GM12873 (cell line): Measurements from ENCODE around the gene ENPP6.

Source experiments
- TF ChIP-seq, protein P1 (sequence below): IDR thresholded peaks from 2 replicates; pipeline ENCODE4 v1.5.1; 2012; ENCODE audit warnings: low read depth, mild to moderate bottlenecking, moderate library complexity, low read length, control low read depth; ENCODE audit not compliant: insufficient read depth; ENCODE audit errors: missing control alignments

Gene ENPP6

DNA sequence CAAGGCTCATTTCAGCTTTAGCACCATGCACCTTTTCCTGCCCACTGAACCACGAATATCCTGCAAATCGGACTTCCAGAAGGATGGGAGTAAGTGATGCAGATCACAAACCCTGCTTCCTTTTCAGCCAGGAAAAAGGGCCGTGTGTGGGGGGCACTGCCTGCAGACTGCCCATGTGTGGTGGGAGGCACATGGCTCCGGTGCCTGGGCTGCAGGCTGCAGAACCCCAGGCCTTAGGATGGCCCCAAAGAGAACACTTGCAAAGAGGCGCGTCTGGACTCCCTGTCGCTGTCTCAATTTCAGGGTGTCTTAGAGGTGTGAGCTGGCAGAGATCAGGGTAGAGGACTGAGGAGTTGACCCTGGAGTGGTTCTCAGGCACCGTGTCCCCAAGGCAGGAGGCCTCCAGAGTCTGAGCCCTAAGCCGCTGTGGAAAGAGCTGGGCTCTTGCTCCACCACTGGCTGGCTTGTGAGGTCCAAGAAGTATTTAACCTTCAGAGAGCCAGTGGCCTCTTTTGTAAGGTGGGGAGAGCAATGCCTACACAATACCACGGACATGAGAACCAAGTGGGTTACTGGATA lies 97.0 kb downstream of the ENPP6 start:
- TF ChIP-seq, protein P1, sequence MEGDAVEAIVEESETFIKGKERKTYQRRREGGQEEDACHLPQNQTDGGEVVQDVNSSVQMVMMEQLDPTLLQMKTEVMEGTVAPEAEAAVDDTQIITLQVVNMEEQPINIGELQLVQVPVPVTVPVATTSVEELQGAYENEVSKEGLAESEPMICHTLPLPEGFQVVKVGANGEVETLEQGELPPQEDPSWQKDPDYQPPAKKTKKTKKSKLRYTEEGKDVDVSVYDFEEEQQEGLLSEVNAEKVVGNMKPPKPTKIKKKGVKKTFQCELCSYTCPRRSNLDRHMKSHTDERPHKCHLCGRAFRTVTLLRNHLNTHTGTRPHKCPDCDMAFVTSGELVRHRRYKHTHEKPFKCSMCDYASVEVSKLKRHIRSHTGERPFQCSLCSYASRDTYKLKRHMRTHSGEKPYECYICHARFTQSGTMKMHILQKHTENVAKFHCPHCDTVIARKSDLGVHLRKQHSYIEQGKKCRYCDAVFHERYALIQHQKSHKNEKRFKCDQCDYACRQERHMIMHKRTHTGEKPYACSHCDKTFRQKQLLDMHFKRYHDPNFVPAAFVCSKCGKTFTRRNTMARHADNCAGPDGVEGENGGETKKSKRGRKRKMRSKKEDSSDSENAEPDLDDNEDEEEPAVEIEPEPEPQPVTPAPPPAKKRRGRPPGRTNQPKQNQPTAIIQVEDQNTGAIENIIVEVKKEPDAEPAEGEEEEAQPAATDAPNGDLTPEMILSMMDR, result no peak

DNA sequence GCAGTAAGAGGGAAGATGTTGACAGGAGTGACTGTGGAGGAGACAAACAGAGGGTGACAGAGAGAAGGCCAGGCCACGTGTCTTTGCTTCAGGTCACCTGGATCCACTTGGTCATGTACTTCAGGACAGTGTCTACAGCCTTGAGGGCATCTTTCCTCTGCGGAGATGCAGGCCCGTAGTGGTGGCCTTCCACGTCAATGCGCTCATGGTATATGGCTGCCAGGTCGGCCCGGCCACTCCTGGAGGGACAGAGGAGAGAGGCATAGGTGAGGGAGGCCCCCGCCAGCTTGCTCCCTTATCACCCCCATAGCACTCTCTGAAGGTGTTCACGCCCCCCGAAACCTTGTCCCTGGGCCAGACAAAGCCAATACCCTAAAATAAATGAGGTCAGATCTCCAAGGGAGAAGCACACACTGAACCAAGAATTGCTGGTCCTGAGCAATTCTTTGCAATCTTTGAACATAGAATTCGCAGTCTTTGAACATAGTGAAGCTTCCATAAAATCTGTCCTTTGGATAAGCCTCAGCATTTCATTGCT lies 99.9 kb downstream of the ENPP6 start:
- TF ChIP-seq, protein P1, result no peak

DNA sequence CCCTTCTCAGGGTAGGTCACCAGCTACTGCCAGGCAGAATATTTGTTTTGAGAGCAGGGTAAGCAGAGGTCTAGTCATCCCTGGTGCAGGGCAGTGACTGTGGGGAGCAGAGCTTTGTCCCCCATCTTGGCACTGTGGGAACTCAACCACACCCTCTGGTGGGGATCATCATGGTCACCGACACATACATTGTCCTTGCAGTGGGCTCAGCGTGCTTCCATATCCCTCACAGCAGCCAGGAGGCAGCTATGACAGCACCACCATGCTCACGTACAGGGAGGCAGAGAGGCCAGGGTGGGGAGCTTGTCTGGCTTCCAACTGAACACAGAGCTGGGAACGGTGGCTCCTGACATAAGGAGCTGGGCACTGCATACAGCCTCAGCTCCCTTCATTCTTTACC lies 102.3 kb downstream of the ENPP6 start:
- TF ChIP-seq, protein P1, result no peak

DNA sequence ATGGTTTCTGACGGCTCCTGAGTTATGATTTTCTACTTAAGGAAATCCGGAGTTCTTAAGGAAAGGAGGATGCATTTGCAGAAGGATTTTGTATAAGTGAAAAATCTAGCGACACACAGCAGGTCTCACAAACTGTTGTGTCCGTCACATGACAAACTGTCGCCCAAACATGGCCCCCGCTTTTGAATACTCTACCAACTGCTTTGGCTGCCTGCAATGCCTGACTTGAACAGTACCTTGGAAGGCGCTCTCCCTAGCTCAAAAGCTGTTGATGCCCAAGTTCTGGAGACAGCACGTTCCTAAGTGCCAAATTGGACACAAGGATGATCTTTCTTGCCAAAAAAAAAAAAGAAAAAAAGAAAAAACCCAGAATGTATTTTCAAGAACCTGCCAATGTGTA lies 103.2 kb downstream of the ENPP6 start:
- TF ChIP-seq, protein P1, result no peak

DNA sequence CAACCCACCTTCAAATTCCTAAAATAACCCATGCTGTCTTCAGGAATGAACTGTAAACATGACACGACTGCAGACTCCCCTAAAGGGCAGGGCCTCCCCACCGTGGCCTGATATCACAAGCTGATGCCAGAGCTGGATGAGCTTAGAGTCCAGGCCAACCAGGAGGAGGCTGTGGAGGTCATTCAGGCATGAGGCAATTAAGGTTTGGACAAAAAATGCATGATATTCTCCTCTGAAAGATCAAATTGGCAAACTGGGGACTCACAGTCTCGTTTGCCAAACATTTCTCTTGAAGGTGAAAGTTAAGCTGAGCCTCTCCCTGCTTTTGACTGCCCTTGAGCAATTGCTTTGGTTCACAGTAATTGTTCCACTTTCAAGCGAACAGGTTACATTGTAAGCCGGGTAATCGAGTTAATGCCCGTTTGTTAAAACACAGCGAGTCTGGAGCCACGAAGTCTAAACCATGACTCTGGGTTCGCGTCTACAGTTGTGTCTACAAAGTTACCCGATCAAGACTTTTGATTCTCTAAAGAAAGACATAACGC lies 105.6 kb downstream of the ENPP6 start:
- TF ChIP-seq, protein P1, result no peak

DNA sequence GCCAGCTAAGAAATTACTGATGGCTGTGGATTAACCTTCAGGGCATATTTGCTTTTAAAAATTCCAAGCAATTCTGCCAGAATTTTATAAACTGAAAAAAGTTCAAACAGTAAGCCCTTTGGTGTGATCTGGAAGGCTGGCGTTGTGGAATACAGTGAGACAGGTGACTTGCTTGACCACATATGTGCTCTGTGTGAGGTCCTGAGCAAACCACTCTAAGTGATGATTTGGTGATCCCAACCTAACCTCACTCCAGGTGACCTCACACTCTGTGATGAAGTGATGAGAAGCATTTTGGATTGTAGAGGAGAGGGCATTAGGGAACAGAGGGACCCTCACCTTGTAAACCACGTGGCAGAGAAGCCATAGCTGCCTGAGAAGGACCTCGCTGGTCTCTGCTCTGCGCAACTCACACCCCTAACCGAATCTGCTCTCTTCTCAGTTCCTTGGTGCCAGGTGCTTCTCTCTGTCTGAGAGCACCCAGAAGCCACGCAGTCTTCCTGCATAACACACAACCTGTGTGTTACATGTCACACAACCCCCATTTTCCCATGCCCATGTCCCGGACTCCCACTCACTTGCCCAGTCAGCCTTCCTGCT lies 106.3 kb downstream of the ENPP6 start:
- TF ChIP-seq, protein P1, result no peak

DNA sequence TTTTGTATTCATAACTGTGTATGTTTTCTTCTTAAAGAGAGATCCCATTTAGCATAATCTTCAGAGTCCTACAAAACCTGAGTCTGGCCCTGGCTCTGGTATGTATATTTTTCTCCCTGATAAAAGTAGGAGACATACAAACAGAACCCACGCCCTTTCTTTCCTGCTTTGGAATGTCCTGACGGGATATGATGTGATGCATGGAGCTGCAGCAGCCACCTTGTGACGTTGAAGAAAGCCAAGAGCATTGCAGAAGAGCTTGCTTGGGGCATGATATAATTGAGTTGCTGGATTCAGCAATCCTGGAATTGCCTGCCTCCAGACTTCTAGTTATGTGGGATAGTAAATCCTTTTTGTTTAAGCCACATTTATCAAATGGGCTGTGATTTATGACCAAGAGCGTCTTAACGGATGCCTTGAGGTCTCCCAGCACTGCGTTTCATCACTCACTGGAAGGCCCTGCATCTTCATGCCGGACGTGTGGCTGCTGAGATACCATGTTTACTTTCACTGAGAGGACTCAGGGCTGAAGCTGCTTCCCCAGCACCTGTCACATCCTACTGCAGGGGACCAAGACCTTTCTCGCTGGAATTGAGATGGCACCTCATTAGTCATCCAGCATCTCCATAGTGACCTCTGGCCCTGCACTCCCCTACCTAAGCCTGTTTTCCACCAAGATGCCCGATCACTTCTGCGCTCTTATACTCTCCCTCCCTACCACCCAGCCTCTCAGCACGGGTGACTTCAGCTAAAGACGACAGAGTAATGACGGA lies 107.0 kb downstream of the ENPP6 start:
- TF ChIP-seq, protein P1, result no peak
